NOMO-1 treated with DMSO at 0.1 percent for 48 hours (cell line): Measurements from ENCODE around the gene KCNA2.

Source experiments
- DNase-seq: peaks from one replicate; lab custom pipeline; 2025; ENCODE audit not compliant: unreplicated experiment; lab: John Stamatoyannopoulos, UW

The KCNA2 gene

GRCh38 chr1:110630839-110631663 lies 24.9 kb upstream of the KCNA2 start:
- peak; percentile 70 for DNase-seq

GRCh38 chr1:110628323-110629105 lies 22.4 kb upstream of the KCNA2 start:
- no peak for DNase-seq

GRCh38 chr1:110627764-110628163 lies 21.6 kb upstream of the KCNA2 start:
- DNase-seq, result peak; percentile 90

GRCh38 chr1:110626889-110627288 lies 20.7 kb upstream of the KCNA2 start:
- DNase-seq, result no peak

GRCh38 chr1:110620686-110621085 lies 14.5 kb upstream of the KCNA2 start:
- DNase-seq, result peak; percentile 31

- DNase-seq, result no peak
Measured at GRCh38 chr1:110620250-110620615, 14.1 kb upstream of the KCNA2 start.

GRCh38 chr1:110619412-110620249 lies 13.5 kb upstream of the KCNA2 start:
- peak; percentile 93 for DNase-seq

GRCh38 chr1:110618668-110619067 lies 12.5 kb upstream of the KCNA2 start:
- no peak for DNase-seq

- DNase-seq, result no peak
Measured at GRCh38 chr1:110617589-110617988, 11.4 kb upstream of the KCNA2 start.

- no peak for DNase-seq
Measured at GRCh38 chr1:110617116-110617515, 11.0 kb upstream of the KCNA2 start.

GRCh38 chr1:110616587-110616986 lies 10.4 kb upstream of the KCNA2 start:
- peak; percentile 32 for DNase-seq

GRCh38 chr1:110615548-110616130 lies 9.5 kb upstream of the KCNA2 start:
- DNase-seq, result peak; percentile 57

GRCh38 chr1:110612060-110612745 lies 6.0 kb upstream of the KCNA2 start:
- no peak for DNase-seq

- no peak for DNase-seq
Measured at GRCh38 chr1:110610696-110611286, 4.6 kb upstream of the KCNA2 start.

- DNase-seq, result no peak
Measured at GRCh38 chr1:110610084-110610483, 3.9 kb upstream of the KCNA2 start.

GRCh38 chr1:110608247-110608646 lies 2.1 kb upstream of the KCNA2 start:
- DNase-seq, result no peak

- DNase-seq, result no peak
Measured at GRCh38 chr1:110607536-110608230, 1.5 kb upstream of the KCNA2 start.

GRCh38 chr1:110606657-110607535 lies 738 bp upstream of the KCNA2 start:
- no peak for DNase-seq
